ENCODE data around the gene ARHGAP15.

ARHGAP15 gene

GRCh38 chr2:143603846-143604565 is 474.8 kb downstream of the ARHGAP15 start:
- DNase-seq: no peak

DNA sequence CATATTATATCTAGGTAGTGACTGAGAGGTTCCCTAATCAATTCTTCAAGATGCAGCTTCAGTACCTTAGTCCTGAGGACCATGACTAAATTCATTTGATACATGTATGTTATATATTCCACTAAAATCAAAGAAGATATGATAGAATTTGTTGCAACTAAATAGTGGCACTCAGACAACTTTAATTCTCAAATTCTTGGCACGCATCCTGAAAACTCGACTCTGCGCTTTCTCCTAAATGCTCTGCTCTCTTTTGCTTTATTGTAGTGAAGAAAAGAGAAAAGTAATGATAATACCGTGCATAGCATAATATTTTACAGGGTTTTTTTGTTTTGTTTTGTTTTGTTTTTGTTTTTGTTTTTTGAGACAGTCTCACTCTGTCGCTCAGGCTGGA is 475.3 kb downstream of the ARHGAP15 start:
- no peak for DNase-seq

DNA sequence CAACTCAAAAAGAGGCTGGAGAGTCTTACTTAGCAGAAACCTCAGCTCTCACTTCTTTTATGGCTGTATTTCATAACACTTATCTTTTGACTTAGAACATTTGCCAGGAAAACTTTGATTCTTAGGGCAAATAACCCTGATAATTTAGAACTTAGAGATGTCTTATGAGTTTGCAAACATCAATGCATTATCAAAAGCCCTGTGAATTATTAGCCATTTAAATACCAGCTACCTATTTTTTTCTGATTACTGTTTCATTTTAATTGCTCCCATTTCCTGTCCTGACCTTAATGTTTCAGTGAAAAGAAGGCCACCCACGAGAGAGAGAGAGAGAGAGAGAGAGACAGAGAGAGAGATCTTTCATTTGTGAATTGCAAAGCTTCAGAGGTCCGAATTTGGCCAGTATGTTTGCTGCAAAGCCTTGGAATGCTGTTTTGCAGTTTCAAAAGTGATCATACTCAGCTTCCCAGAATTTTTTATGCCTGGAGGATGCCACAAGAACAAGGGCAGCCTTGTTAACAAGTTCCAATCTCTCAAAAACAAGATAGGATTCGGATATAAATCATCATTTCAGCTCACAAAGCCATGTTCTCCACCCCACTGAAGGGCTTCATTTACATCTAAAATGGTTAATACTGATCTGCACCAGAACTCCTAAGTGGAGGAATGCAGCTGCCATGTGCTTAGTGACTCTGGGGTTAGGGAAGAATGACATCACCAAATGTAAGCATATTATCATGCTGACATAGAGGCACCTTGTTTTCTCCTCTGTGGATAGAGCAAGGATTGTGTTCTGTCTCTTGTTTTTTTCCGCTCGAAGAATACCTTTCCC is 478.2 kb downstream of the ARHGAP15 start:
- DNase-seq: no peak

GRCh38 chr2:143608063-143608423 is 478.8 kb downstream of the ARHGAP15 start:
- DNase-seq: no peak

DNA sequence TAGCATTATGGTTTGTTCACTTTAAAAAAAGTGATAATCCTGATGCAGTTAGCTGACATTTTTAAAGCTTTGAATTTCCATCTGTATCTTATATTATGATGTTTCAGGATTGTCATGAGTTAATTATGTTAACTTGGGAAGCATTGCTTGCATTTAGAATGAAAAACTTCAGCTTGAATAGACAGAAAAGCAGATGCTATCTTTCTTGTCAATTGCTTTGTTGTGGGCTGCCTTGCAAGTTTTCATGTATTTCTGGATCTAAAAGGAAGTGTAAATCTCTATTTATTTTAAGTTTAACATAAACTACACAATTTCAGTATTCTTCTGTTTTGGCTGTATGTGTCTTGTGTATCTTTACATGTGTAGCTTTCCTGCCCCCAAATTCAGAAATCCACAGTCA is 479.5 kb downstream of the ARHGAP15 start:
- DNase-seq: no peak

DNA sequence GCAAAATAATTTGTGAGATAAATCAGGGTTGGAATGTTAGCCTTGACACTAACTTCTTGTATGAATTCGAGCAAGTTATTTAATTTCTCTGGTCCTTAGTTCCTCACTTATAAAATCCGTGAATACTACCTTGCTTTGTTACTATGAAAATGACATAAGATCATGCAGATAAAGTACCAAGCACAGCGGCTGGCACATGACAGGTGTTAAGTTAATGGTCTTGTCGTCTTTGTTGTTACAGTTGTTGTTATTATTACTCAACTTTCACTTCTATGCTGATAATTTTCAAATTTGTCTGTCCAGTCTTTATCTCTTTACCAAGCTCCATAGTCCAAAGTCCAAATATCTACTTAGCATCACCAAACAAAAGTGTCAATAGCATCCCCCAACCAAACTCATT is 482.1 kb downstream of the ARHGAP15 start:
- DNase-seq: no peak

- no peak for DNase-seq
Measured at GRCh38 chr2:143615562-143615961, 486.3 kb downstream of the ARHGAP15 start.

DNA sequence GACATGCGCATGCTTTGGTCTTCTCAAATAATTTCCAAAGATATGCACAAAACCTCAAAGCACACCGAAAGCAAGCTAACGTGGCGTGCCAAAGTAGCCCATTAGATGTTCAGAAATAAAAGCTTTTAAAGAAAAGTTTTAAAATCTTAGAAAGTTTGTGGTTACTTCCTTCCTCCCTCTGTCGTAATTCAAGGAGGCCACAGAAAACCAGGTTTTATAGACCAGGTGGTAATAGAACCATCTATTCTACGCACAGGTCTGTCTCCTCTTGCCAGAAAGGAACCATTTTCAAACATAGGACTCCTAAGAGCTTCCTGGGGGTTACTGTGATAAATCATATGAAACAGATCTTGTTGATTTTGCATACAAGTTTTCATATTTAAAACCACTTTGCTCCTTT is 487.2 kb downstream of the ARHGAP15 start:
- DNase-seq: no peak

GRCh38 chr2:143617803-143618415 is 488.7 kb downstream of the ARHGAP15 start:
- DNase-seq: no peak

DNA sequence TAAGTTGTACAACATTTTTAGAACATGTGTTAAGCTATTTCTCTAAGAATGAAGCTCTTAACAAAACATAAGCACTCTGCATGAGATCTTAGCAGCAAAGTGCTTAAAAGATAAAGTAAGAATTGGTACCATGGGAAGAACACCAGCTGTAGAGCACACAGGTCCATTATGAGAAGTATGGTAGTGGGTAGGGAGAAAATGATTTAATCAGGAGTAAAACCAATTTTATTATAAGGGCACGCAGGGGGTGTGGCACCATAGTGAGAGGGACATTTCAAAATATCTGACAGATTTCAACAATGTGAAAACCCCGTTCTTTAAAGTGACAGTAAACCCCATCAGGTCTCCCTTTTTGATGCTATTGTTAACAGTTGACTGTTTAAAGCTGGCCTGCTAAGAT is 492.9 kb downstream of the ARHGAP15 start:
- DNase-seq: no peak

GRCh38 chr2:143623231-143623908 is 494.2 kb downstream of the ARHGAP15 start:
- DNase-seq: no peak

GRCh38 chr2:143623909-143624260 is 494.7 kb downstream of the ARHGAP15 start:
- no peak for DNase-seq

DNA sequence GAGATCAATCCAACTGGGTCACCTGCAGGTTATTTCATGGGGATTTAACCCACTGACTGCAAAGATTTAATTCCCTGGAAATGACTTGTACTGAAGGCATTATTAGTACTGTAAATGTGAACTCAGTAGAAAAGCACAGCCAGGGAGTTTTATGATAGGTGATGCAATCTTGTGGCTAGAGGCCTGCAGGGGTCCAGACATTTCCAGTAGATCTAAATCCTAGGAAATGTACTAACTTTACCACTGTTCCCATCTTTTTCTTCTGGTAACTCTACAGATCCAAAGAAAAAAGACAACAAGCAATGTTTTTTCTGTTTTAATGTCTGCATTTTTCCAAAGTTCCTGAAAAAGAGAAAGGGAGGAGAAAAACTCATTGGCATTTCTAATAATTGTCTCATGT is 500.1 kb downstream of the ARHGAP15 start:
- no peak for DNase-seq

DNA sequence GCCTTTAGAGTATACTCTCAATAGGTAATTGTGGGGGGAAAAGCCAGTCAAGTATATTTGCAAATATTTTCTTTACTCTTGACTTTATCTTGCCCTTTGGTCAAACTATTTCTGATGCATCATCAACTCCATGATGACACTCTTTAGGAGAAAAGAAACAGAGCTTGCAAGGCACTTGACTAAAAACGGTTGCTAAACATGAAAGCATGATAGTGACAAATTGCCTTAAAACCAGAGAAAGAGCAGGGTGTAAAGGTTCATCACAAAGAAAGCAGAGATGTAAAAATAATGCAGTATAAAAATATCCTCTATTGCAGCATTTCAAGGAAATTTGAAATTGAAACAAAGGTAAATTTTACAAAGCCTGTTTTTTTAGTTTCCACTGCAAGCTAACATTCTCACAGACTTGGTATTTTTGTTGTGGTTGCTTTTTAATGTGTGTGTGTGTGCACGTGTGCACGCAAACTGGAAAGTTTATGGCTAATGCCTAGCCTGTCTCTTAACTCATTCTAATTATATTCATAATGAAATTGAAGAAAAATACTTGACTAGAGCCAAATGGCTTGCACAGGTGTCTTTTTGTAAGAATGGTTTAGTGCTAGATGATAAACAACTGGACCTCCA is 503.6 kb downstream of the ARHGAP15 start:
- DNase-seq: no peak

DNA sequence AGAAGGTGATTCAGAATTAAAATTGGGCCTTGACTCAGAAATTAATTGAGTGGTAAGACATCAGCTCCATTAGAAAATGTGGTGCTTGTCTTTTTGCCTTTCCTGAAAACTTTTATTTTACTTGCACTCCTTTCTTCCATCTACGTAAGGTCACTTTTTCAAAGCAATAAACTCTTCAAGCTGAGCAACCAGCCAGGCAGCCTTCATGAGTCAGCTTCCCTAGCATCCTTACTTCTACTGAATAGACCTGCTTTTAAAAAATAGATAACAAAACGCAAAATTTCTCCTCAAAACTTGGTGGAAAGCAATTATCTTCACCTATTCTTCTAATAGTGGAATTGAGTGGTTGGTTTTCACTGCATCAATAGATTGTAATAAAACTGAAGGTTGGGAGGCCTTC is 504.2 kb downstream of the ARHGAP15 start:
- DNase-seq: no peak

GRCh38 chr2:143635302-143635701 is 506.1 kb downstream of the ARHGAP15 start:
- no peak for DNase-seq

DNA sequence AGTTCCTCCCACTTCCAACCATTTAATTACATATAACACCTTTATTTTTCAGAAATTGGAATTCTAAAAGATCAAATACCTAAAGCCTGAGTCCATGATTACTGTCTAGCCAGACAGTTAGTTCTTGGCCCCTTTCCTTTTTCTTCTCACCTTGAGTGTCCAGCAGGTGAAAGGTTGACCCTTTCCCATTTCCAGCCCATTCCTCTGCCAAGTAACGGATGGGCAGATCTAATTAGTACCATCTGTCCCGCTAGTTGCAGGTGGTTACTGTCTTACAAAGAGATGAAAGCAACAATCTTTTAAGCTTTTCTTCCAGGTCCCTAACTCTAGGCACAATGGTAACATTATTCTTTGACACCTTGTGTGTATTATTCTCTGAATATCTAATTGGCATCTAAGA is 506.7 kb downstream of the ARHGAP15 start:
- no peak for DNase-seq

GRCh38 chr2:143640826-143641225 is 511.6 kb downstream of the ARHGAP15 start:
- no peak for DNase-seq

DNA sequence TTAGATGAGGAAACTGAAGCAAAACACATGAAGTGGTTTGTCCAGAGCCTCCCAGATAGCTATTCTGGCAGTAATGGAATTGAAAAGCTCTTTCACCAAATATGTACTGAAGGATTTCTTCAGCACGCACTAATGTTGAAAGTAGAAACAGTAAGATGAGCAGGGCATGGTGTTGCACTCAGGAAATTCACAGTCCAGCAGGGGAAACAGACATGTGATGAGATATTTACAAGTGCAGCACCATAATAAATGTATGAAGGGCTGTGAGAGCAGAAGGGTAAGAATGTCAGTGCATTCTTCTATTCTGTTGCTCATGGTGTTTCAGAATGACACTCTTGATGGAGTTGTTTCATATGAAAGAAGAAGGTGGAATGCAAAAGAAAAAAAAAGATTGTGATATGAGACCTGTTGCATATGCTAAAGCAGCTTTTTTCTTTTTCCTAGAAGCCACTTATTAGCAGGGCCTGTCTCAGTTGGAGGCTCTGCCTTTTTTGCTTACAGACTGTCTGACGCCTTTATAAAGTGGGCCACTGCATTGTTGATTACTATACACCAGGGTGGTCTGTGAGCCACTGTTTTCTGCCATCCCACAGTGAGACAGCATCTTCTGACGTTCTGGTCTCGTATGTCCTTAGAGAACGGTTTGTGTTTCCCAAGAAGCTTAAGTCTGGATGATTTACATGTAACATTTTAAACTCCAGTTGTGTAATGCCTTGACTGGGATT is 516.9 kb downstream of the ARHGAP15 start:
- no peak for DNase-seq

DNA sequence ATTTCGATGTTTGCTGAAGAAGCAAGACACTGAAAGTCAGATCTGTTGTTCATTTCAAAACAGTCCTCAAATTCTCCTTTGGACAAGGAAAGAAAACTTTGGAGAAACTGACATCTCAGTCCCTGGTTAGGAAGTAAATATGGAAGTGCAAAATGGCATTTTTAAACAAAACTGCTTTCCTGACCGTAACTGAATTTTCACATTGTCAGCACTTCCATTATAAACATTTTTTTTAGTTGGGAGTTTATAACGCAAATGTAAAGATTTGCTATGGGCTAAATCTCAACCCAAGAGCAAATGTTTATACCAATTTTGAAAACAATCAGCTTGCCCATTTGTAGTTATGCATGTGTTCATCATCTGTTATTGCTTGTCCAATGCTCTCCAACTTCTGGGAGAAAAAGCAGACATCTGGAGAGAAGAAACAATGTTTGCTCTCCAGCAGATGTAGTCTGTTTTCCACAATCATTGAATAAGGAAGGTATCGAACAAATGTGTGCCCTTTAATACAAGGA is 520.1 kb downstream of the ARHGAP15 start:
- DNase-seq: no peak

DNA sequence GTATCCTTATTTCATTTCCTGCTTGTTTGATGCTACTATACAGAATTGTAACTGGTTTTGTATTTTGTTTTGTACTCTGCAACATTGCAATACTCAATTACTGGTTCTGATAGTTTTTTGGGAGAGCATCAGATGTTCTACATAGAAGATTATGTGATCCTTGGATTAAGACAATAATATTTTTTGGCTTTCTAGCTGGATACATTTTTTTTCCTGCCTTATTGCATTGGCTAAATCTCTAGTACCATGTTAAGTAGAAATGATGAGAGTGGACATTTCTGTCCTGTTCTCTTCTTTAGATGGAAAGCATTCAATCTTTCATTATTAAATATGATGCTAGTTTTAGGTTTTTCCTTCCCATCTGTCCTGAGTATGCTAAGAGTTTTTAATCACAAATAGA is 523.5 kb downstream of the ARHGAP15 start:
- DNase-seq: no peak

- no peak for DNase-seq
Measured at GRCh38 chr2:143668234-143668633, 539.0 kb downstream of the ARHGAP15 start.
